HepG2 (cell line): ENCODE measurements around the gene RNPEPL1.

Source experiments
- CTCF ChIP-seq: sonication (generic); formaldehyde crosslinking; IDR thresholded peaks from 2 replicates; pipeline ENCODE4 v1.5.0; 2020; ENCODE audit warnings: mild to moderate bottlenecking, missing genetic modification reagents, moderate library complexity
- GMEB1 ChIP-seq: sonication (generic); formaldehyde crosslinking; IDR thresholded peaks from 2 replicates; pipeline ENCODE4 v1.5.1; 2020; ENCODE audit warnings: missing genetic modification reagents, mild to moderate bottlenecking, borderline replicate concordance
- KLF15 ChIP-seq: sonication (generic); formaldehyde crosslinking; IDR thresholded peaks from 2 replicates; pipeline ENCODE4 v1.8.1; 2023; ENCODE audit warnings: borderline replicate concordance, mild to moderate bottlenecking, inconsistent platforms, missing genetic modification reagents, mixed read lengths
- MAFF ChIP-seq: IDR thresholded peaks from 2 replicates; pipeline ENCODE4 v1.6.1; 2011; ENCODE audit warnings: low read depth, low read length, improper control_type of control experiment
- MIER3 ChIP-seq: IDR thresholded peaks from 2 replicates; pipeline ENCODE4 v1.6.1; 2016; ENCODE audit warnings: missing compliant biosample characterization, borderline replicate concordance
- POLR2A ChIP-seq, 2 experiments: IDR thresholded peaks; 2 replicates each; pipeline ENCODE4 v1.6.1; 2011; ENCODE audit warnings: low read depth in 2 of 2, low read length in 2 of 2, mild to moderate bottlenecking in 1 of 2, moderate library complexity in 1 of 2; ENCODE audit not compliant: insufficient read depth in 1 of 2
- POLR2AphosphoS5 ChIP-seq: IDR thresholded peaks from 2 replicates; pipeline ENCODE4 v1.6.1; 2012; ENCODE audit warnings: low read depth, low read length
- SMAD9 ChIP-seq: sonication (generic); formaldehyde crosslinking; IDR thresholded peaks from 2 replicates; pipeline ENCODE4 v1.5.1; 2020; ENCODE audit warnings: mild to moderate bottlenecking, missing genetic modification reagents
- SMC3 ChIP-seq: IDR thresholded peaks from 2 replicates; pipeline ENCODE4 v1.6.1; 2011; ENCODE audit warnings: low read length, improper control_type of control experiment
- TAF1 ChIP-seq: sonication (generic); formaldehyde crosslinking; IDR thresholded peaks from 2 replicates; pipeline ENCODE4 v1.4.0; 2020; ENCODE audit warnings: missing genetic modification reagents
- ZIK1 ChIP-seq: sonication (generic); formaldehyde crosslinking; IDR thresholded peaks from 2 replicates; pipeline ENCODE4 v1.5.0; 2020; ENCODE audit warnings: mild to moderate bottlenecking, low read depth, missing genetic modification reagents, borderline replicate concordance

- no peak for TF ChIP-seq POLR2A (IDR thresholded peaks at IDR 0.05; ENCODE audit: insufficient read depth in 1 of 2, low read depth in 2 of 2, low read length in 2 of 2)
- TF ChIP-seq MAFF = no peak
- no peak for TF ChIP-seq SMC3
- no peak for TF ChIP-seq MIER3 (CRISPR knock-in tag)
- no peak for TF ChIP-seq GMEB1 (CRISPR knock-in tag)
- TF ChIP-seq ZIK1 (CRISPR knock-in tag) = no peak
- TF ChIP-seq CTCF (CRISPR knock-in tag) = no peak
- TF ChIP-seq SMAD9 (CRISPR knock-in tag) = no peak
- no peak for TF ChIP-seq KLF15
- no peak for TF ChIP-seq TAF1
- TF ChIP-seq POLR2AphosphoS5 = no peak
Observed at GRCh38 chr2:240596080-240596460, 27.8 kb downstream of the RNPEPL1 start.
